Keratinocyte (primary cell): Measurements from ENCODE around the gene TIAM2. TPM values are rescaled to one million over a fixed set of nuclear protein-coding genes. Genes with fewer than 3 reads are reported as not detected.

Experiments used
- DNase-seq: peaks from one replicate; pipeline ENCODE4 v3.0.0-alpha.2; 2011; ENCODE audit warnings: low read depth, missing footprints, low spot score
- FAIRE-seq: peaks from 2 replicates; lab custom pipeline; 2011; peaks lifted over from hg19 to GRCh38; lab: Jason Lieb, UNC
- H2AFZ ChIP-seq: 2 replicates; pipeline ENCODE4 v1.6.0; 2012; ENCODE audit warnings: low read length, control low read depth, inconsistent platforms; ENCODE audit not compliant: control insufficient read depth
- H3K27ac ChIP-seq: 2 replicates; pipeline ENCODE4 v1.5.1; 2011; ENCODE audit warnings: low read length; ENCODE audit not compliant: control insufficient read depth, insufficient read depth
- H3K27me3 ChIP-seq: 3 replicates; pipeline ENCODE4 v1.6.0; 2011; ENCODE audit warnings: low read length; ENCODE audit not compliant: control insufficient read depth, insufficient read depth; ENCODE audit errors: extremely low read depth
- H3K36me3 ChIP-seq, 2 experiments: 2 replicates in 1 of 2; 3 replicates in 1 of 2; pipeline ENCODE4 v1.5.1; 2011; ENCODE audit warnings: low read length in 2 of 2, mild to moderate bottlenecking in 1 of 2; ENCODE audit not compliant: control insufficient read depth in 2 of 2, insufficient read depth in 2 of 2; ENCODE audit errors: extremely low read depth in 1 of 2
- H3K4me1 ChIP-seq: 3 replicates; pipeline ENCODE4 v1.5.1; 2011; ENCODE audit warnings: low read length; ENCODE audit not compliant: control insufficient read depth, insufficient read depth; ENCODE audit errors: extremely low read depth
- H3K4me2 ChIP-seq: 3 replicates; pipeline ENCODE4 v1.6.0; 2011; ENCODE audit warnings: low read depth, low read length; ENCODE audit not compliant: control insufficient read depth, insufficient read depth; ENCODE audit errors: extremely low read depth
- H3K4me3 ChIP-seq, 3 experiments: fragments of 200-600 bp in 1 of 3; sonication (generic) in 1 of 3; 2 replicates in 2 of 3; 3 replicates in 1 of 3; pipeline ENCODE4 v1.5.1; 2011 to 2016; ENCODE audit warnings: low read length in 3 of 3, mild to moderate bottlenecking in 3 of 3, control low read depth in 2 of 3, inconsistent platforms in 1 of 3, low read depth in 1 of 3, mixed read lengths in 1 of 3, mixed run types in 1 of 3, moderate library complexity in 1 of 3; ENCODE audit not compliant: control insufficient read depth in 2 of 3, insufficient read depth in 2 of 3; ENCODE audit errors: extremely low read depth in 1 of 3
- H3K79me2 ChIP-seq: 2 replicates; pipeline ENCODE4 v1.6.0; 2012; ENCODE audit warnings: low read length; ENCODE audit not compliant: control insufficient read depth, insufficient read depth
- H3K9ac ChIP-seq: 3 replicates; pipeline ENCODE4 v1.6.0; 2011; ENCODE audit warnings: low read length; ENCODE audit not compliant: control insufficient read depth, insufficient read depth; ENCODE audit errors: extremely low read depth
- H3K9me1 ChIP-seq: 3 replicates; pipeline ENCODE4 v1.6.0; 2011; ENCODE audit warnings: low read length; ENCODE audit not compliant: control insufficient read depth, insufficient read depth; ENCODE audit errors: extremely low read depth
- H3K9me3 ChIP-seq: 2 replicates; pipeline ENCODE4 v1.5.1; 2012; ENCODE audit warnings: low read depth, low read length; ENCODE audit not compliant: control insufficient read depth
- H4K20me1 ChIP-seq: 3 replicates; pipeline ENCODE4 v1.6.0; 2011; ENCODE audit warnings: low read length; ENCODE audit not compliant: control insufficient read depth, insufficient read depth; ENCODE audit errors: extremely low read depth
- EZH2 ChIP-seq: IDR thresholded peaks from one replicate; pipeline ENCODE4 v1.6.1; 2012; ENCODE audit warnings: inconsistent platforms, mild to moderate bottlenecking, low read length, moderate library complexity
- dilution Hi-C: fragments of 300-500 bp; cut with MboI; formaldehyde crosslinking; loops from one replicate; pipeline ENCODE4 v1.7.0; 2020; ENCODE audit warnings: low sequenced_read_pairs; ENCODE audit not compliant: extremely low pct_ligation_motif_present
- polyA plus RNA-seq, 5 experiments: library from polyadenylated mRNA; depleted of rRNA in 3 of 5; stranded (reverse) in 3 of 5; stranded (forward) in 1 of 5; unstranded in 1 of 5; fragments of >200 nt; gene quantifications; 1 replicate in 1 of 5; 2 replicates in 3 of 5; 3 replicates in 1 of 5; pipeline versions ENCODE4 v1.2.1 to v1.2.3, GENCODE V29; 2011 to 2012; ENCODE audit warnings: missing spikeins in 2 of 5, low read depth in 1 of 5, low replicate concordance in 1 of 5
- TF ChIP-seq, protein P1 (sequence below), 3 experiments: IDR thresholded peaks in 1 of 3; conservative IDR thresholded peaks in 1 of 3; optimal IDR thresholded peaks in 1 of 3; 2 replicates in 2 of 3; 3 replicates in 1 of 3; pipeline versions ENCODE3 to v1.5.1; 2011; ENCODE audit warnings: low read length in 3 of 3, mild to moderate bottlenecking in 3 of 3, moderate library complexity in 2 of 3, control low read depth in 1 of 3, inconsistent platforms in 1 of 3; ENCODE audit not compliant: insufficient read depth in 2 of 3; ENCODE audit errors: extremely low read depth in 1 of 3

The TIAM2 gene
- polyA plus RNA-seq, 1 donor (not counting 4 experiments of a cell fraction or from before 2014, with no cell fraction given), result 4.0 TPM

DNA sequence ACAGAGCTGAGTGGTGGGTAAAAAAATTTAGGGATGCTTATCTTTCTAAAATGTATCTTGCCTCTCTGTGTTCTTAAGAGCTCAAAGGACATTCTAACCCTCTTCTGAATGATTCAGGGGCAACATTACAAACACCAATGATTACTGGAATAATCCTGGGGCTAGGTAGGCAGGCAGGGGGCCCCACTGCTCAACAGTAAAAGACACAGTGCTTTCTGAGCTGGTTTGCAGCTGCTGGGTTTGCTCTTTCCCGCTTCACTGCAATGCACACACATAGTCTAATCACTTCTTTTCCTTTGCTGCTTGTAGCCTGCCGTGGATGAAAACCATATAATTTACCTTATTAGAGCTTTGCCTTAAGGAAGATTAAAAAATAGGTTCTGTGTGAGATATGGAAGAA lies 292.6 kb downstream of the TIAM2 start:
- H4K20me1 ChIP-seq, result no peaks in the 10 kb centered on the region
- dilution Hi-C loops, result no loop called here
- DNase-seq (no peak), FAIRE-seq (no peak)
- no peaks in the 10 kb centered on the region for H3K4me1 ChIP-seq
- H3K79me2 ChIP-seq, result peaks cover 26% of the 10 kb centered on the region
- H3K9me1 ChIP-seq, result no peaks in the 10 kb centered on the region
- no peak overlapping the region for H2AFZ ChIP-seq
- H3K9me3 ChIP-seq, result no peaks in the 10 kb centered on the region
- no peak overlapping the region for H3K4me2 ChIP-seq
- no peaks in the 10 kb centered on the region for H3K27me3 ChIP-seq
- H3K4me3 ChIP-seq, result no peak overlapping the region
- peaks cover 11 to 17% of the 10 kb centered on the region in 2 experiments for H3K36me3 ChIP-seq
- H3K27ac ChIP-seq, result no peak overlapping the region
- no peak overlapping the region for H3K9ac ChIP-seq
- no peak for TF ChIP-seq EZH2
- TF ChIP-seq, protein P1, sequence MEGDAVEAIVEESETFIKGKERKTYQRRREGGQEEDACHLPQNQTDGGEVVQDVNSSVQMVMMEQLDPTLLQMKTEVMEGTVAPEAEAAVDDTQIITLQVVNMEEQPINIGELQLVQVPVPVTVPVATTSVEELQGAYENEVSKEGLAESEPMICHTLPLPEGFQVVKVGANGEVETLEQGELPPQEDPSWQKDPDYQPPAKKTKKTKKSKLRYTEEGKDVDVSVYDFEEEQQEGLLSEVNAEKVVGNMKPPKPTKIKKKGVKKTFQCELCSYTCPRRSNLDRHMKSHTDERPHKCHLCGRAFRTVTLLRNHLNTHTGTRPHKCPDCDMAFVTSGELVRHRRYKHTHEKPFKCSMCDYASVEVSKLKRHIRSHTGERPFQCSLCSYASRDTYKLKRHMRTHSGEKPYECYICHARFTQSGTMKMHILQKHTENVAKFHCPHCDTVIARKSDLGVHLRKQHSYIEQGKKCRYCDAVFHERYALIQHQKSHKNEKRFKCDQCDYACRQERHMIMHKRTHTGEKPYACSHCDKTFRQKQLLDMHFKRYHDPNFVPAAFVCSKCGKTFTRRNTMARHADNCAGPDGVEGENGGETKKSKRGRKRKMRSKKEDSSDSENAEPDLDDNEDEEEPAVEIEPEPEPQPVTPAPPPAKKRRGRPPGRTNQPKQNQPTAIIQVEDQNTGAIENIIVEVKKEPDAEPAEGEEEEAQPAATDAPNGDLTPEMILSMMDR (optimal IDR thresholded peaks at IDR 0.05 in 1 of 3, IDR thresholded peaks at IDR 0.05 in 1 of 3, conservative IDR thresholded peaks at IDR 0.05 in 1 of 3; ENCODE audit: extremely low read depth in 1 of 3, insufficient read depth in 2 of 3, low read length in 3 of 3), result peak in 1 of 3 experiments; percentile 9

DNA sequence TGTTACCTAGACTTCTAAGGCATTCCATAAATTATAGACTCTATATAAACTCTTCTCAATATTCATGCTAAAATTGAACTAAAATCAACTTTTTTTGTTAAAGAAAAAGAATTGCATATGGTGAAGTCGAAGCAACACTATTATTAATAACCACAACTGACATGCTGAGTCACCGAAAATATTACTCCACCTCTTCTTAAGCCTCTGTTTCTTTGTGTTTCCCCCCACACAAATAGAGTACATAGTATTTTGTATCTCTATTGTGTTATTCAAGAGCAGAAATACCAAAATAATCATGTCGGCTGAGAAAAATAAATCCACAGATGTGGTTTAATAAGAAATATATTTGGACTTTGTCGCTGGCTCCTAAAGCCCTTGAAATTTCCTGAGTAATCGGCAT lies 295.4 kb downstream of the TIAM2 start:
- H3K9ac ChIP-seq, result no peak overlapping the region
- H3K4me2 ChIP-seq, result no peak overlapping the region
- FAIRE-seq, result no peak
- H3K27ac ChIP-seq, result no peak overlapping the region
- H4K20me1 ChIP-seq, result no peaks in the 10 kb centered on the region
- no peaks in the 10 kb centered on the region for H3K9me1 ChIP-seq
- H3K79me2 ChIP-seq, result peaks cover 32% of the 10 kb centered on the region
- DNase-seq, result no peak
- no peak overlapping the region for H2AFZ ChIP-seq
- peaks cover 15 to 16% of the 10 kb centered on the region in 2 experiments for H3K36me3 ChIP-seq
- no peaks in the 10 kb centered on the region for H3K27me3 ChIP-seq
- no peaks in the 10 kb centered on the region for H3K9me3 ChIP-seq
- dilution Hi-C loops, result no loop called here
- TF ChIP-seq, protein P1 (optimal IDR thresholded peaks at IDR 0.05 in 1 of 3, IDR thresholded peaks at IDR 0.05 in 1 of 3, conservative IDR thresholded peaks at IDR 0.05 in 1 of 3; ENCODE audit: extremely low read depth in 1 of 3, insufficient read depth in 2 of 3, low read length in 3 of 3), result no peak
- no peak for TF ChIP-seq EZH2
- no peaks in the 10 kb centered on the region for H3K4me1 ChIP-seq
- H3K4me3 ChIP-seq, result no peak overlapping the region
